OCI-LY1 (cell line): ENCODE measurements around the gene ZNF473.

Experiments used
- EZH2 ChIP-seq: fragments of 200-600 bp; sonication (generic), shearing (Covaris generic); IDR thresholded peaks from 2 replicates; pipeline ENCODE4 v1.8.0; 2017; ENCODE audit warnings: borderline replicate concordance, mixed run types, mild to moderate bottlenecking, antibody characterized with exemption, low read length, moderate library complexity, mixed read lengths
- TF ChIP-seq, protein P1 (sequence below): fragments of 200-600 bp; sonication (generic), shearing (Covaris generic); IDR thresholded peaks from 2 replicates; pipeline ENCODE4 v1.5.1; 2017; ENCODE audit warnings: mild to moderate bottlenecking, antibody characterized with exemption, low read length, moderate library complexity, mixed read lengths

DNA sequence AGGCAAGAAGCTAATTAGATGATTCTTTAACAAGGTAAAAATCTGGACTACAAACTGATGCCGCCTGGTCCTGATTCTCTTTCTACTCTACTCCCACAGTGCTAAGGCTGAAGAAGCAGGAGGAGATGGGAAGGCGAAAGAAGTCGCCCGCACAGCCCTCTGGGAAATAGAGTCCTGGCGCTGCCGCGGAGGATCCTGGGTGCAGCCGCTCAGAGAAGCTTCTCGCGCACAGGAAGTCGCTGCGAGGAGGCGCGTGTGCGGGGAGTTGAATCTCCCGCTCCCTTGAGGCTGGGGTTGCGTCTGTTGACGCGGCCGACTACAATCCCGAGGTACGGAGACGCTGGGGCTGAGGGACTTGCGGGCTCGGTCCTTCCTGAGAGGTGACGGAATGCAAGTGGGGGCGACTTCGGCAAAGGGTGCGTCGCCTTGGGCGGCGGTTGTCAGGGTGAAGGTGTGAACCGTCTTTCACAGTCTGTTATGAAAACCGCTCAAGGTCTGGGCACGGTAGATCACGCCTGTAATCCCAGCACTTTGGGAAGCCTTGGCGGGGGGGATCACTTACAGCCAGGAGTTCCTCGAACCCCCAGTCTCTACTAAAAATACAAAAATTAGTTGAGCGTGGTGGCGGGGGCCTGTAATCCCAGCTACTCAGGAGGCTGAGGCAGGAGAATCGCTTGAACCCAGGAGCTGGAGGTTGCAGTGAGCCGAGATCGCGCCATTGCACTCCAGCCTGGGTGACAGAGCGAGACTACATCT is at the start of gene ZNF473:
- TF ChIP-seq EZH2, result no peak
- TF ChIP-seq, protein P1, sequence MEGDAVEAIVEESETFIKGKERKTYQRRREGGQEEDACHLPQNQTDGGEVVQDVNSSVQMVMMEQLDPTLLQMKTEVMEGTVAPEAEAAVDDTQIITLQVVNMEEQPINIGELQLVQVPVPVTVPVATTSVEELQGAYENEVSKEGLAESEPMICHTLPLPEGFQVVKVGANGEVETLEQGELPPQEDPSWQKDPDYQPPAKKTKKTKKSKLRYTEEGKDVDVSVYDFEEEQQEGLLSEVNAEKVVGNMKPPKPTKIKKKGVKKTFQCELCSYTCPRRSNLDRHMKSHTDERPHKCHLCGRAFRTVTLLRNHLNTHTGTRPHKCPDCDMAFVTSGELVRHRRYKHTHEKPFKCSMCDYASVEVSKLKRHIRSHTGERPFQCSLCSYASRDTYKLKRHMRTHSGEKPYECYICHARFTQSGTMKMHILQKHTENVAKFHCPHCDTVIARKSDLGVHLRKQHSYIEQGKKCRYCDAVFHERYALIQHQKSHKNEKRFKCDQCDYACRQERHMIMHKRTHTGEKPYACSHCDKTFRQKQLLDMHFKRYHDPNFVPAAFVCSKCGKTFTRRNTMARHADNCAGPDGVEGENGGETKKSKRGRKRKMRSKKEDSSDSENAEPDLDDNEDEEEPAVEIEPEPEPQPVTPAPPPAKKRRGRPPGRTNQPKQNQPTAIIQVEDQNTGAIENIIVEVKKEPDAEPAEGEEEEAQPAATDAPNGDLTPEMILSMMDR, result no peak
